ENCODE results near the gene ST6GALNAC2. TPM values are rescaled to one million over a fixed set of nuclear protein-coding genes. Genes with fewer than 3 reads are reported as not detected.

The ST6GALNAC2 gene
- total RNA-seq, 1 experiment from 2014 or later, result 23.0 TPM

- Histone ChIP-seq H3K9me3 (ENCODE audit: control insufficient read depth, insufficient read depth, low read depth, low read length) (no peaks in the 10 kb centered on the region), H3K4me3 (ENCODE audit: low read depth in 2 of 2, low read length in 2 of 2) (no peak overlapping the region), H3K36me3 (ENCODE audit: control insufficient read depth, insufficient read depth, low read length) (no peaks in the 10 kb centered on the region), H3K27ac (ENCODE audit: low read length) (no peak overlapping the region), H3K4me1 (ENCODE audit: control insufficient read depth, insufficient read depth, low read length) (no peaks in the 10 kb centered on the region), H3K27me3 (ENCODE audit: control insufficient read depth, insufficient read depth, low read length) (no peaks in the 10 kb centered on the region)
- POLR2A ChIA-PET, result no interaction called here
- no TSS peak for BruUV-seq (replicated peaks)
- CTCF ChIA-PET, result interaction anchor here (0.6 to 0.7 kb wide), 3 partner anchors 11 to 222 kb away, joined by 3 to 16 read pairs (median 4); no protein-coding TSS in a partner anchor
- no peak for DNase-seq (ENCODE audit: low read depth, low spot score)
- in situ Hi-C loops (cut with HindIII; ENCODE audit: low pct_unique_long_range_greater_than_20kb, low sequenced_read_pairs), result no loop called here
- TF ChIP-seq REST (IDR thresholded peaks at IDR 0.05; ENCODE audit: insufficient read depth in 1 of 2, low read depth in 2 of 2, low read length in 1 of 2) (no peak), POLR2AphosphoS5 (IDR thresholded peaks at IDR 0.05; ENCODE audit: low read depth, low read length) (no peak)
- 0 out of 2 replicates have a peak, but pooled peaks have one; percentile 26 for ATAC-seq
- intact Hi-C loops (cut with micrococcal nuclease; ENCODE audit: unreplicated experiment), result no loop called here
These were observed 44.5 kb upstream of the ST6GALNAC2 start for GRCh38 chr17:76630151-76630550.

- 0 out of 2 replicates have a peak, but pooled peaks have one; percentile 7 for ATAC-seq
- CTCF ChIA-PET, result no interaction called here
- BruUV-seq (replicated peaks), result no TSS peak
- no peak for TF ChIP-seq TCF7L2 (IDR thresholded peaks at IDR 0.05; ENCODE audit: low read depth, low read length)
- no peak for TF ChIP-seq REST (IDR thresholded peaks at IDR 0.05; ENCODE audit: insufficient read depth in 1 of 2, low read depth in 2 of 2, low read length in 1 of 2)
- TF ChIP-seq POLR2AphosphoS5 (IDR thresholded peaks at IDR 0.05; ENCODE audit: low read depth, low read length), result no peak
- no peak for TF ChIP-seq SIN3A (IDR thresholded peaks at IDR 0.05; ENCODE audit: borderline replicate concordance, insufficient read depth, low read depth, low read length)
- no peak for TF ChIP-seq CTCF (IDR thresholded peaks at IDR 0.05)
- no peaks in the 10 kb centered on the region for H3K36me3 ChIP-seq (ENCODE audit: control insufficient read depth, insufficient read depth, low read length)
- H3K4me1 ChIP-seq (ENCODE audit: control insufficient read depth, insufficient read depth, low read length), result peaks cover 3% of the 10 kb centered on the region; the same call in 1 of the 2 replicates
- H3K9me3 ChIP-seq (ENCODE audit: control insufficient read depth, insufficient read depth, low read depth, low read length), result no peaks in the 10 kb centered on the region
- intact Hi-C loops (cut with micrococcal nuclease; ENCODE audit: unreplicated experiment), result loop anchor here (10.0 kb wide), 1 partner anchor 63 kb away; a partner anchor contains a TSS
- in situ Hi-C loops (cut with HindIII; ENCODE audit: low pct_unique_long_range_greater_than_20kb, low sequenced_read_pairs), result no loop called here
- H3K27ac ChIP-seq (ENCODE audit: low read length), result no peak overlapping the region
- no peak for DNase-seq (ENCODE audit: low read depth, low spot score)
- POLR2A ChIA-PET, result no interaction called here
- no peaks in the 10 kb centered on the region; the same call in 1 of the 2 replicates for H3K27me3 ChIP-seq (ENCODE audit: control insufficient read depth, insufficient read depth, low read length)
- H3K4me3 ChIP-seq (ENCODE audit: low read depth in 2 of 2, low read length in 2 of 2), result no peak overlapping the region
These were observed 41.9 kb upstream of the ST6GALNAC2 start for GRCh38 chr17:76627510-76627909.

All from Panc1 (cell line).